Measurements from ENCODE around the gene TP63. TPM values are rescaled to one million over a fixed set of nuclear protein-coding genes. Genes with fewer than 3 reads are reported as not detected.

TP63 gene
- total and polyA plus RNA-seq, 2 experiments from 2014 or later: not detected

DNA sequence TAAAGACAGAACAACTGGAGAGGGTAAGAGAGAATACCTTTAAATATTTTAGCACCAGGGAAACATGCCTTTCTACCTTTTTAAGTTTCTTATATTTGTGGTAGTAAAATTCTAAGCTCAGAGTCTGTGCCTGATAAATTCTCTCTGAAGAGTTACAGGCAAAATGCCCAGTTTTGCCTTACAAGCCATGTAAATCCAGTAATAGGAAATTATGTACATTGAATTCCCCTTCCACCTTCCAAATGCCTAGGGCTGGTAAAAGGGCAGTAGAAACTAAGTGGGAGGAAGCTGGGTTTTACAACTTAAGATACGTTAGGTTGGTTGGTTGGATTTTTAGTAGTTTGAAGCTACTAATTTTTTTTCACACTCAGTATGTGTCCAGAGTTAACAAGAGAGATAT lies 43.1 kb upstream of the TP63 start:
- no peaks in the 10 kb centered on the region for H3K4me1 ChIP-seq (ENCODE audit: insufficient read depth)
- no peaks in the 10 kb centered on the region for H3K27me3 ChIP-seq (ENCODE audit: insufficient read depth)
- Mint-ChIP-seq H3K27me3 (ENCODE audit: insufficient read depth, low read depth, poor library complexity) (no peaks in the 10 kb centered on the region), H3K4me3 (no peak overlapping the region), H3K9me3 (no peaks in the 10 kb centered on the region; the same call in 2 of the 3 replicates), H3K4me1 (no peaks in the 10 kb centered on the region), H3K36me3 (ENCODE audit: low read depth) (no peaks in the 10 kb centered on the region), H3K27ac (no peak overlapping the region)
- H3K4me2 ChIP-seq: no peak overlapping the region
- TF ChIP-seq ZNF462 (CRISPR knock-in tag; IDR thresholded peaks at IDR 0.05) (no peak), ZNF331 (CRISPR knock-in tag; IDR thresholded peaks at IDR 0.05; ENCODE audit: low read depth) (no peak), POLR2AphosphoS5 (IDR thresholded peaks at IDR 0.05; ENCODE audit: low read depth) (no peak)
- peaks cover 7% of the 10 kb centered on the region; the same call in 1 of the 2 replicates for H3K9me2 ChIP-seq (ENCODE audit: insufficient read depth)
- H3K79me2 ChIP-seq (replicated peaks; ENCODE audit: insufficient read depth): no peaks in the 10 kb centered on the region
- no peaks in the 10 kb centered on the region for H3K36me3 ChIP-seq (ENCODE audit: insufficient read depth)
- H4K20me1 ChIP-seq (replicated peaks; ENCODE audit: insufficient read depth): no peaks in the 10 kb centered on the region
- H3K27ac ChIP-seq (ENCODE audit: low read depth): no peak overlapping the region
- no peaks in the 10 kb centered on the region for H3F3A ChIP-seq (replicated peaks; ENCODE audit: low read depth)
- DNase-seq (ENCODE audit: low spot score) (no peak), ATAC-seq (no peak)
- no peak overlapping the region for H2AFZ ChIP-seq
- H3K4me3 ChIP-seq: no peak overlapping the region

DNA sequence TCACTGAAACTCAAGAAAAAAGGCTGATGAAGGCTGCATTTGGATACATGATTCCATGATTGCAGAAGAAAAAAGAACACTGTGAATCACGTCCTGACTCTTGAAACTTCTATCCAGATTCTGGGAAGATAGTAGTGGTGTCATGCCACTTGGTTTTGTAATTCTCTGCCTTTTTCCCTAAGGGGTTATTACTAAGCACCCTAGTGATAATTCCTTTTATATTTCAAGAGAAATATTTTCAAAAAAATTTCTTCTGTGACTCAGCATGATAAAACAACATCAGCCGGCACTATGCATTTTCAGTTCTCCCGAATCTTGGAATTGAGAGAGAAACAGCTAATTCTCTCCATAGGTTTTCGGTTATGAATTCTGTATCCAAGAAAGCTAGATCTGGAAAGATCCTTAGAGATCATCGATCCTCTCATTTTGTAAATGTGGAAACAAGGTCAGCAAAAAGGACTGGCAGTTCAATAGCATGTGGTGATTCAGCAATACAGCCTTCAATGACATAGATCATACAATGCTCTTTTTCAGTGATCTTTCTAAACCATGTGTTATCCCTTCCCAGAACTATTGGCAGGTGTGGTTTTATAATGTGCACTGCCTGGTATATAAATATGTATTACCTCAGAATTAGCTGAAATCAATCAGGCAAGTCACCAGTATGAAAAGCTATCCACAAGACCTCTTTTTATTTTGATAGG lies 42.6 kb upstream of the TP63 start:
- H3K36me3 ChIP-seq (ENCODE audit: insufficient read depth): no peaks in the 10 kb centered on the region

More for the DNA sequence above, 42.6 kb upstream of the TP63 start:
- Mint-ChIP-seq H3K4me3 (no peak overlapping the region), H3K36me3 (ENCODE audit: low read depth) (no peaks in the 10 kb centered on the region), H3K4me1 (no peaks in the 10 kb centered on the region), H3K27me3 (ENCODE audit: insufficient read depth, low read depth, poor library complexity) (no peaks in the 10 kb centered on the region), H3K9me3 (no peaks in the 10 kb centered on the region; the same call in 2 of the 3 replicates), H3K27ac (no peak overlapping the region)
- no peak for TF ChIP-seq ZNF331 (CRISPR knock-in tag; IDR thresholded peaks at IDR 0.05; ENCODE audit: low read depth)
- no peak for TF ChIP-seq JUNB (IDR thresholded peaks at IDR 0.05; ENCODE audit: unreplicated experiment)
- TF ChIP-seq EZH2phosphoT487 (IDR thresholded peaks at IDR 0.05; ENCODE audit: unreplicated experiment): no peak
- Histone ChIP-seq H3K4me1 (ENCODE audit: insufficient read depth) (no peaks in the 10 kb centered on the region), H3F3A (replicated peaks; ENCODE audit: low read depth) (no peaks in the 10 kb centered on the region), H3K79me2 (replicated peaks; ENCODE audit: insufficient read depth) (no peaks in the 10 kb centered on the region), H3K9me2 (ENCODE audit: insufficient read depth) (peaks cover 7% of the 10 kb centered on the region; the same call in 1 of the 2 replicates), H3K27ac (ENCODE audit: low read depth) (no peak overlapping the region), H3K27me3 (ENCODE audit: insufficient read depth) (no peaks in the 10 kb centered on the region), H3K4me3 (no peak overlapping the region), H3K4me2 (no peak overlapping the region), H4K20me1 (replicated peaks; ENCODE audit: insufficient read depth) (no peaks in the 10 kb centered on the region), H2AFZ (no peak overlapping the region)
- DNase-seq (ENCODE audit: low spot score) (no peak), ATAC-seq (no peak)

Measured in GM23338 (cell line).